Neural cell (in vitro differentiated cells): ENCODE measurements around the gene PPP4R3A. TPM values are rescaled to one million over a fixed set of nuclear protein-coding genes. Genes with fewer than 3 reads are reported as not detected.

Experiments
- H2AFZ ChIP-seq: fragments of 200-600, 300-800 bp; sonication (generic), shearing (Covaris generic); 2 replicates; pipeline ENCODE4 v1.6.0; 2014; ENCODE audit warnings: low read depth, mild to moderate bottlenecking, antibody characterized with exemption, low read length, moderate library complexity
- H3F3A ChIP-seq: fragments of 200-600 bp; shearing (Covaris generic); 2 replicates; pipeline ENCODE4 v1.6.1; 2016; ENCODE audit warnings: mild to moderate bottlenecking, moderate library complexity, mixed read lengths, antibody characterized with exemption, low read length; ENCODE audit not compliant: insufficient read depth, poor library complexity, severe bottlenecking
- H3K27ac ChIP-seq: fragments of 200-600, 300-800 bp; sonication (generic), shearing (Covaris generic); 2 replicates; pipeline ENCODE4 v1.5.1; 2014; ENCODE audit warnings: mild to moderate bottlenecking, low read length, moderate library complexity
- H3K27me3 ChIP-seq: fragments of 300-800, 200-600 bp; sonication (generic), shearing (Covaris generic); 2 replicates; pipeline ENCODE4 v1.6.0; 2014; ENCODE audit warnings: mild to moderate bottlenecking, low read depth, low read length, moderate library complexity; ENCODE audit not compliant: insufficient read depth
- H3K36me3 ChIP-seq: fragments of 300-800, 200-600 bp; sonication (generic), shearing (Covaris generic); 2 replicates; pipeline ENCODE4 v1.5.1; 2014; ENCODE audit warnings: mild to moderate bottlenecking, antibody characterized with exemption, low read length, moderate library complexity; ENCODE audit not compliant: insufficient read depth
- H3K4me2 ChIP-seq: fragments of 300-800, 200-600 bp; sonication (generic), shearing (Covaris generic); 2 replicates; pipeline ENCODE4 v1.6.0; 2014; ENCODE audit warnings: mild to moderate bottlenecking, low read length
- H3K4me3 ChIP-seq: fragments of 300-800, 200-600 bp; sonication (generic), shearing (Covaris generic); 2 replicates; pipeline ENCODE4 v1.5.1; 2014; ENCODE audit warnings: mild to moderate bottlenecking, low read length, moderate library complexity
- H3K79me2 ChIP-seq: fragments of 200-600 bp; shearing (Covaris generic); replicated peaks from 2 replicates; pipeline ENCODE4 v1.6.0; 2014; ENCODE audit warnings: mild to moderate bottlenecking, low read length, moderate library complexity; ENCODE audit not compliant: insufficient read depth
- H3K9ac ChIP-seq: fragments of 300-800, 200-600 bp; sonication (generic), shearing (Covaris generic); 2 replicates; pipeline ENCODE4 v1.6.1; 2016; ENCODE audit warnings: mild to moderate bottlenecking, low read length, mixed read lengths
- H3K9me2 ChIP-seq: fragments of 200-600 bp; shearing (Covaris generic); 2 replicates; pipeline ENCODE4 v1.6.1; 2016; ENCODE audit warnings: mild to moderate bottlenecking, low read length, mixed read lengths; ENCODE audit not compliant: insufficient read depth
- H3K9me3 ChIP-seq: fragments of 200-600, 300-800 bp; sonication (generic), shearing (Covaris generic); 2 replicates; pipeline ENCODE4 v1.6.1; 2016; ENCODE audit warnings: mild to moderate bottlenecking, mixed run types, low read length, moderate library complexity, mixed read lengths
- H4K20me1 ChIP-seq: fragments of 200-600 bp; shearing (Covaris generic); 2 replicates; pipeline ENCODE4 v1.6.1; 2016; ENCODE audit warnings: mild to moderate bottlenecking, mixed run types; ENCODE audit not compliant: insufficient read depth
- EP300 ChIP-seq: fragments of 450-650 bp; conservative IDR thresholded peaks from 2 replicates; pipeline ENCODE4 v1.6.1; 2014; ENCODE audit warnings: antibody characterized with exemption, mild to moderate bottlenecking, moderate library complexity; ENCODE audit not compliant: poor library complexity, severe bottlenecking
- EZH2 ChIP-seq: fragments of 200-600, 300-800 bp; shearing (Covaris generic), sonication (generic); IDR thresholded peaks from 2 replicates; pipeline ENCODE4 v1.6.1; 2014; ENCODE audit warnings: antibody characterized with exemption, low read length, borderline replicate concordance, mild to moderate bottlenecking; ENCODE audit not compliant: insufficient read depth, poor library complexity, severe bottlenecking
- MXI1 ChIP-seq: fragments of 450-650 bp; conservative IDR thresholded peaks from 2 replicates; pipeline ENCODE4 v1.6.1; 2014; ENCODE audit warnings: antibody characterized with exemption, mild to moderate bottlenecking; ENCODE audit not compliant: poor library complexity, severe bottlenecking
- POLR2AphosphoS5 ChIP-seq: IDR thresholded peaks from 2 replicates; pipeline ENCODE4 v1.6.1; 2012
- RAD21 ChIP-seq: fragments of 450-650 bp; conservative IDR thresholded peaks from 2 replicates; pipeline ENCODE4 v1.6.1; 2014; ENCODE audit warnings: antibody characterized with exemption, mild to moderate bottlenecking, moderate library complexity
- REST ChIP-seq: IDR thresholded peaks from 2 replicates; pipeline ENCODE4 v1.6.1; 2012; ENCODE audit warnings: borderline replicate concordance
- SMC3 ChIP-seq: fragments of 450-650 bp; conservative IDR thresholded peaks from 2 replicates; pipeline ENCODE4 v1.6.1; 2014; ENCODE audit warnings: antibody characterized with exemption, mild to moderate bottlenecking, moderate library complexity; ENCODE audit not compliant: poor library complexity
- TAF1 ChIP-seq: IDR thresholded peaks from 2 replicates; pipeline ENCODE4 v1.6.1; 2012; ENCODE audit warnings: low read depth
- polyA plus RNA-seq: library from polyadenylated mRNA; depleted of rRNA; stranded (reverse); fragments of >200 nt; gene quantifications from 2 replicates; pipeline ENCODE4 v1.2.3, GENCODE V29; 2014
- TF ChIP-seq, protein P1 (sequence below): fragments of 450-650 bp; IDR thresholded peaks from 2 replicates; pipeline ENCODE4 v1.5.1; 2014; ENCODE audit warnings: antibody characterized with exemption, mild to moderate bottlenecking, moderate library complexity; ENCODE audit not compliant: poor library complexity, severe bottlenecking

PPP4R3A gene
- polyA plus RNA-seq, 1 donor from 2014 or later, result 99.4 TPM

- H3K9me3 ChIP-seq, result no peaks in the 10 kb centered on the region
- peaks cover 5% of the 10 kb centered on the region for H4K20me1 ChIP-seq
- H3K36me3 ChIP-seq, result peaks cover 11% of the 10 kb centered on the region
- no peak overlapping the region for H3K4me3 ChIP-seq
- peaks cover 30% of the 10 kb centered on the region for H3K79me2 ChIP-seq
- H3F3A ChIP-seq, result no peaks in the 10 kb centered on the region
- no peak for TF ChIP-seq EP300
- no peak for TF ChIP-seq RAD21
- TF ChIP-seq EZH2, result no peak
- TF ChIP-seq SMC3, result no peak
- TF ChIP-seq MXI1, result no peak
- H3K4me2 ChIP-seq, result no peak overlapping the region
- H2AFZ ChIP-seq, result no peak overlapping the region
- no peaks in the 10 kb centered on the region for H3K9me2 ChIP-seq
- no peak overlapping the region for H3K9ac ChIP-seq
- no peak overlapping the region for H3K27ac ChIP-seq
- no peaks in the 10 kb centered on the region for H3K27me3 ChIP-seq
Observed at GRCh38 chr14:91477388-91477787, 32.7 kb downstream of the PPP4R3A start.

DNA sequence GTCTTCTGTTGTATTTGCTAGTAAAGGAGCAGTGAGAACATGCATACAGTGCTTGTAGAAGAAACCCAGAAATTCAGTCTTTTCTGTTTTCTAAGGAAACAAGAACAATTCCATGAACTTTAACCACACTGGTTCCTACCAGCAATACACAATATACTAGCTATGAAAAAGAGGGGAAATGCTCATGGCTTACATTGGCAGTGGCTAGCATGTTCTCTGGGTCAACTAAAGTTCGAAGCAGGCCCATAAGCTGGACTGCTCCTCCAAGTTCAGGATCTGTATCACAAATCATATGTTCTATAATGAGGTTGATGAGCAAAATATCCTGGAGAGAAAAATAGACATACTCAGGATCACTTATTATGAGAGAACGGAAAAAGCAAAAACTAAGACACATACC, 37.1 kb downstream of the PPP4R3A start:
- H3K4me3 ChIP-seq, result no peak overlapping the region
- H3K36me3 ChIP-seq, result peaks cover 15% of the 10 kb centered on the region

DNA sequence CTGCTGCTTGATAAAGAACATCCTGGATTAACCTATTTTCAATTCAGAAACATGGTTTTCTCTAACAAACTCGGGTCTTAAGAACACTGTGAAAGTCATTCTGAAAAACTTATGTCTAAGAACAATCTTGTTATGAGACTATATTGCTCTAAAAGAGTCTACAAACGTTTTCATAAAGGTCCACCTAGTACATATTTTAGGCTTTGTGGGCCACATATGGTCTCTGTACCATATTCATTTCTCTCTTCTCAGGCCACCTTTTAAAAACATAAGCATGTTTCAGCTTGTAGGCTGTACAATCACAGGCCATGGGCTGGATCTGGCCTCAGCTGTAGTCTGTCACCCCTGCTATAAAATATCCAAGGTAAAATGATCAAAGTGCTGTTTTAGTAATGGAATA, 39.9 kb downstream of the PPP4R3A start:
- TF ChIP-seq TAF1 (no peak), MXI1 (no peak), SMC3 (no peak), REST (no peak), RAD21 (no peak), POLR2AphosphoS5 (no peak), EP300 (no peak), EZH2 (no peak)
- TF ChIP-seq, protein P1, sequence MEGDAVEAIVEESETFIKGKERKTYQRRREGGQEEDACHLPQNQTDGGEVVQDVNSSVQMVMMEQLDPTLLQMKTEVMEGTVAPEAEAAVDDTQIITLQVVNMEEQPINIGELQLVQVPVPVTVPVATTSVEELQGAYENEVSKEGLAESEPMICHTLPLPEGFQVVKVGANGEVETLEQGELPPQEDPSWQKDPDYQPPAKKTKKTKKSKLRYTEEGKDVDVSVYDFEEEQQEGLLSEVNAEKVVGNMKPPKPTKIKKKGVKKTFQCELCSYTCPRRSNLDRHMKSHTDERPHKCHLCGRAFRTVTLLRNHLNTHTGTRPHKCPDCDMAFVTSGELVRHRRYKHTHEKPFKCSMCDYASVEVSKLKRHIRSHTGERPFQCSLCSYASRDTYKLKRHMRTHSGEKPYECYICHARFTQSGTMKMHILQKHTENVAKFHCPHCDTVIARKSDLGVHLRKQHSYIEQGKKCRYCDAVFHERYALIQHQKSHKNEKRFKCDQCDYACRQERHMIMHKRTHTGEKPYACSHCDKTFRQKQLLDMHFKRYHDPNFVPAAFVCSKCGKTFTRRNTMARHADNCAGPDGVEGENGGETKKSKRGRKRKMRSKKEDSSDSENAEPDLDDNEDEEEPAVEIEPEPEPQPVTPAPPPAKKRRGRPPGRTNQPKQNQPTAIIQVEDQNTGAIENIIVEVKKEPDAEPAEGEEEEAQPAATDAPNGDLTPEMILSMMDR, result no peak
- Histone ChIP-seq H3K27ac (no peak overlapping the region), H3K36me3 (peaks cover 15% of the 10 kb centered on the region), H4K20me1 (no peaks in the 10 kb centered on the region), H3K9ac (no peak overlapping the region), H2AFZ (no peak overlapping the region), H3K79me2 (peaks cover 5% of the 10 kb centered on the region), H3F3A (no peaks in the 10 kb centered on the region), H3K4me2 (no peak overlapping the region), H3K9me2 (no peaks in the 10 kb centered on the region), H3K4me3 (no peak overlapping the region), H3K27me3 (no peaks in the 10 kb centered on the region), H3K9me3 (no peaks in the 10 kb centered on the region)

More for the DNA sequence above, 37.1 kb downstream of the PPP4R3A start:
- H3K9ac ChIP-seq, result no peak overlapping the region
- H3K27ac ChIP-seq, result no peak overlapping the region
- no peak overlapping the region for H2AFZ ChIP-seq
- no peaks in the 10 kb centered on the region for H3F3A ChIP-seq
- TF ChIP-seq RAD21 (no peak), EP300 (no peak)
- no peaks in the 10 kb centered on the region for H3K27me3 ChIP-seq
- no peaks in the 10 kb centered on the region for H4K20me1 ChIP-seq
- peaks cover 8% of the 10 kb centered on the region for H3K79me2 ChIP-seq
- no peaks in the 10 kb centered on the region for H3K9me2 ChIP-seq
- no peaks in the 10 kb centered on the region for H3K9me3 ChIP-seq
- H3K4me2 ChIP-seq, result no peak overlapping the region
